Neuronal stem cell (in vitro differentiated cells): ENCODE data around the gene FECH.

Source experiments
- DNase-seq: peaks from one replicate; pipeline ENCODE4 v3.0.0-alpha.2; 2013; ENCODE audit warnings: low spot score
- H2AFZ ChIP-seq: one replicate; pipeline ENCODE4 v1.6.1; 2013; ENCODE audit warnings: mild to moderate bottlenecking, low read length, inconsistent platforms
- H2AK5ac ChIP-seq: 2 replicates; pipeline ENCODE4 v1.6.1; 2013; ENCODE audit warnings: low read depth, mild to moderate bottlenecking, inconsistent platforms, low read length, moderate library complexity, mixed read lengths
- H2BK120ac ChIP-seq: 2 replicates; pipeline ENCODE4 v1.6.1; 2013; ENCODE audit warnings: low read depth, mild to moderate bottlenecking, inconsistent platforms, low read length, moderate library complexity, mixed read lengths
- H2BK12ac ChIP-seq: one replicate; pipeline ENCODE4 v1.6.1; 2013; ENCODE audit warnings: low read length, inconsistent platforms
- H2BK15ac ChIP-seq: 2 replicates; pipeline ENCODE4 v1.6.1; 2013; ENCODE audit warnings: mild to moderate bottlenecking, low read length, inconsistent platforms, mixed read lengths
- H2BK5ac ChIP-seq: one replicate; pipeline ENCODE4 v1.6.1; 2013; ENCODE audit warnings: inconsistent platforms, mild to moderate bottlenecking, low read length, moderate library complexity
- H3K14ac ChIP-seq: one replicate; pipeline ENCODE4 v1.6.1; 2013; ENCODE audit warnings: low read length, inconsistent platforms
- H3K18ac ChIP-seq: 2 replicates; pipeline ENCODE4 v1.6.1; 2013; ENCODE audit warnings: low read length, inconsistent platforms
- H3K23ac ChIP-seq: 2 replicates; pipeline ENCODE4 v1.6.1; 2013; ENCODE audit warnings: low read depth, mild to moderate bottlenecking, mixed read lengths, low read length, inconsistent platforms; ENCODE audit not compliant: poor library complexity
- H3K27ac ChIP-seq: replicated peaks from 3 replicates; pipeline ENCODE4 v1.5.1; 2013; ENCODE audit warnings: low read length, inconsistent platforms
- H3K27me3 ChIP-seq, 3 experiments: 2 replicates each; pipeline ENCODE4 v1.6.1; 2013; ENCODE audit warnings: low read length in 3 of 3, mild to moderate bottlenecking in 2 of 3, inconsistent platforms in 1 of 3, low read depth in 1 of 3, mixed read lengths in 1 of 3, moderate library complexity in 1 of 3; ENCODE audit not compliant: control insufficient read depth in 3 of 3, insufficient read depth in 3 of 3
- H3K36me3 ChIP-seq, 2 donors: replicated peaks in 1 of 2; 2 replicates each; pipeline ENCODE4 v1.6.1; 2013; ENCODE audit warnings: low read length in 2 of 2; ENCODE audit not compliant: control insufficient read depth in 2 of 2, insufficient read depth in 2 of 2
- H3K4ac ChIP-seq: 2 replicates; pipeline ENCODE4 v1.6.1; 2013; ENCODE audit warnings: inconsistent platforms, mild to moderate bottlenecking, low read length, moderate library complexity
- H3K4me1 ChIP-seq, 2 donors: 1 replicate in 1 of 2; 2 replicates in 1 of 2; pipeline ENCODE4 v1.6.1; 2013; ENCODE audit warnings: low read length in 2 of 2, low read depth in 1 of 2; ENCODE audit not compliant: control insufficient read depth in 2 of 2, insufficient read depth in 1 of 2
- H3K4me2 ChIP-seq: one replicate; pipeline ENCODE4 v1.6.1; 2013; ENCODE audit warnings: mild to moderate bottlenecking, low read length, inconsistent platforms; ENCODE audit not compliant: insufficient read depth, poor library complexity, severe bottlenecking
- H3K4me3 ChIP-seq, 2 donors: 2 replicates each; pipeline ENCODE4 v1.5.1; 2013; ENCODE audit warnings: low read length in 2 of 2, mild to moderate bottlenecking in 2 of 2, inconsistent platforms in 1 of 2, moderate library complexity in 1 of 2
- H3K79me1 ChIP-seq: one replicate; pipeline ENCODE4 v1.6.1; 2013; ENCODE audit warnings: low read depth, mild to moderate bottlenecking, inconsistent platforms, low read length, moderate library complexity
- H3K9ac ChIP-seq: one replicate; pipeline ENCODE4 v1.6.1; 2013; ENCODE audit warnings: mild to moderate bottlenecking, low read depth, low read length, inconsistent platforms; ENCODE audit not compliant: poor library complexity
- H3K9me3 ChIP-seq, 2 donors: replicated peaks in 1 of 2; 2 replicates each; pipeline versions ENCODE3 to v1.6.1; 2013; ENCODE audit warnings: low read length in 2 of 2, mild to moderate bottlenecking in 2 of 2, inconsistent platforms in 1 of 2, low read depth in 1 of 2, mixed read lengths in 1 of 2, moderate library complexity in 1 of 2; ENCODE audit not compliant: control insufficient read depth in 2 of 2, insufficient read depth in 1 of 2
- H4K8ac ChIP-seq: one replicate; pipeline ENCODE4 v1.6.1; 2013; ENCODE audit warnings: low read depth, mild to moderate bottlenecking, inconsistent platforms, low read length, moderate library complexity
- H4K91ac ChIP-seq: one replicate; pipeline ENCODE4 v1.6.1; 2013; ENCODE audit warnings: low read length, low read depth, mild to moderate bottlenecking, inconsistent platforms; ENCODE audit not compliant: poor library complexity
- WGBS, 2 donors: extraction: QIAGEN DNeasy Blood & Tissue Kit; methylation state at CpG; one replicate each; pipeline ENCODE4 v1.1.7; 2013; ENCODE audit warnings: missing lambda C conversion rate in 2 of 2, mixed read lengths in 1 of 2; ENCODE audit not compliant: insufficient read length in 2 of 2, insufficient replicate concordance in 1 of 2; ENCODE audit errors: extremely low coverage in 2 of 2; 5-methylcytosine and 5-hydroxymethylcytosine counted together

The FECH gene

DNA sequence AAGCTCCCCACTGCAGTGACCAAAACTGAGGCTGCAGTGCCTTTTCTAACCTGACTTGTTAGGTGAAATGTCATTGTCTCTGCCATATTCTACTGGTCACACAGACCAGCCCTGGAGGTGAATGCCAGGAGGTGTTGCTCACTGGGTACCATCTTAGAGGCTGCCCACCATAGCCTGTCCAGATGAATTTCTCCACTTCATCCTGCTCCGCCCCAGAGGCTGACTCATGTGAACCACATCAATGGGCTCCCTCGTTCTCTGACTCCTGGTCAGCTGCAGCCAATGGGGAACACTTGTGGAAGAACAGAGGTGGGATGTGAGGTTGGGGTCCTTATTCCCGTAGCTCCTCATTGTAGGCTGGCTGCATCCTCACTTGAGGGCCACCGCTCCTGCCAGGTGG, 38.5 kb upstream of the FECH start:
- no peaks in the 10 kb centered on the region for H3K27me3 ChIP-seq
- no peak overlapping the region for H2AFZ ChIP-seq
- H3K4me2 ChIP-seq = no peak overlapping the region
- H3K79me1 ChIP-seq = peaks cover 2% of the 10 kb centered on the region
- no peak overlapping the region for H3K4me3 ChIP-seq
- H3K18ac ChIP-seq = peak overlapping the region; percentile 11
- no peak overlapping the region for H2BK120ac ChIP-seq
- no peak overlapping the region for H3K14ac ChIP-seq
- WGBS, 2 donors = no CpG with 5 or more reads among the region's 4 CpGs
- H3K9ac ChIP-seq = no peak overlapping the region
- peaks cover 0 to 6% of the 10 kb centered on the region in 2 donors for H3K36me3 ChIP-seq
- no peak overlapping the region for H2BK5ac ChIP-seq
- peaks cover 2 to 5% of the 10 kb centered on the region in 2 donors for H3K4me1 ChIP-seq
- no peak overlapping the region for H2BK12ac ChIP-seq
- no peak overlapping the region for H2AK5ac ChIP-seq
- H3K4ac ChIP-seq = no peak overlapping the region
- H2BK15ac ChIP-seq = no peak overlapping the region
- H4K8ac ChIP-seq = no peak overlapping the region
- DNase-seq = no peak
- H3K23ac ChIP-seq = peak overlapping the region; percentile 85
- no peaks in the 10 kb centered on the region for H3K9me3 ChIP-seq
- no peak overlapping the region for H3K27ac ChIP-seq
- no peak overlapping the region for H4K91ac ChIP-seq

DNA sequence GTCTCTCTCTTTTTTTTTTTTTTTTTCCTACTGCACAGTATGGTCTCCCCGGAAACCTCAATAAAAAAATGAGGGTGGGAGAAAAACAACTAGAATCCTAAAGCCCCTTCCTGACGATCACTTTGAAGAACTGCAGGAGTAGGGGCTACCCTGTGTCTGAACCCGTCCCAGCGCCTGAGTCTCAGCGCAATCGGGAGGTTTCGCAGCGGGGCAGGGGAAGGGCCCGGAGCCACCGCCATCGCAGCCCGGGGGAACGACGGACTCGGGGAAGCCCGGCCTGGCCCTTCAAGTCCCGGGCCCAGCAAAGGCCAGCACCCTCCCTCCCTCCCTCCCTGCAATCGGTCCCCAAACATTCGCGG, 34.7 kb upstream of the FECH start:
- no peak overlapping the region for H3K14ac ChIP-seq
- no peak overlapping the region for H4K8ac ChIP-seq
- H3K4me1 ChIP-seq = peaks cover 0 to 3% of the 10 kb centered on the region in 2 donors
- no peaks in the 10 kb centered on the region for H3K9me3 ChIP-seq
- H4K91ac ChIP-seq = no peak overlapping the region
- no peak overlapping the region for H2BK12ac ChIP-seq
- peak overlapping the region; percentile 84 to 90 for H3K4me3 ChIP-seq
- peak overlapping the region; percentile 42 for H3K27ac ChIP-seq
- no peak for DNase-seq
- no peak overlapping the region for H2BK15ac ChIP-seq
- no peak overlapping the region for H3K4ac ChIP-seq
- no peak overlapping the region for H2BK120ac ChIP-seq
- peak overlapping the region; percentile 99 for H3K23ac ChIP-seq
- peak overlapping the region; percentile 93 for H3K9ac ChIP-seq
- no peak overlapping the region for H2BK5ac ChIP-seq
- no CpG with 5 or more reads among the region's 20 CpGs for WGBS, 2 donors
- no peak overlapping the region for H2AK5ac ChIP-seq
- peak overlapping the region; percentile 92 for H3K18ac ChIP-seq
- peak overlapping the region; percentile 54 for H3K4me2 ChIP-seq
- H3K36me3 ChIP-seq = peaks cover 3 to 32% of the 10 kb centered on the region in 2 donors
- H3K27me3 ChIP-seq = no peaks in the 10 kb centered on the region
- H3K79me1 ChIP-seq = peaks cover 2% of the 10 kb centered on the region
- peak overlapping the region; percentile 90 for H2AFZ ChIP-seq

DNA sequence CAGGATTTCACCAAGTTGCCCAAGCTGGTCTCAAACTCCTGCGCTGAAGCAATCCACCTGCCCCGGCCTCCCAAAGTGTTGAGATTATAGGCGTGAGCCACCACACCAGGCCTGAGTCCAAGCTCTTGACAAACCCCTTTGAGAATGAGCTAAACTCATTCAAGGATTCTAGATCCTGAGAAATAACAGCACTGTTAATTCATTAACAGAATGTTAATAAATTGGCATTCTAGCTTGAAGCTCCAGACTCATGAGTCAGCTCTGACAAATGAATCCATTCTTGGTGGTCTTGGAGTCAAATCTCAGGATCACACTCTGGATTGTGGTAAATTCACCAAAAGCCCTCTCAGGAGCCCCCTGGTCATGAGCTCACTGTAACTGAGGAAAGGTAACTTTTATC, 33.4 kb upstream of the FECH start:
- no peak overlapping the region for H2BK15ac ChIP-seq
- H3K4me2 ChIP-seq = no peak overlapping the region
- no peaks in the 10 kb centered on the region for H3K27me3 ChIP-seq
- no peak overlapping the region for H4K8ac ChIP-seq
- H3K14ac ChIP-seq = no peak overlapping the region
- H2BK12ac ChIP-seq = no peak overlapping the region
- H4K91ac ChIP-seq = no peak overlapping the region
- no peak overlapping the region for H2AFZ ChIP-seq
- H3K9ac ChIP-seq = no peak overlapping the region
- no peak overlapping the region for H2AK5ac ChIP-seq
- no peak overlapping the region for H2BK120ac ChIP-seq
- H3K4me3 ChIP-seq = no peak overlapping the region
- peaks cover 0 to 3% of the 10 kb centered on the region in 2 donors for H3K4me1 ChIP-seq
- DNase-seq = no peak
- H3K27ac ChIP-seq = no peak overlapping the region
- H3K18ac ChIP-seq = no peak overlapping the region
- H3K36me3 ChIP-seq = peaks cover 7 to 42% of the 10 kb centered on the region in 2 donors
- no peak overlapping the region for H3K4ac ChIP-seq
- no peak overlapping the region for H2BK5ac ChIP-seq
- H3K23ac ChIP-seq = no peak overlapping the region
- WGBS, 2 donors = no CpG with 5 or more reads among the region's 3 CpGs
- H3K9me3 ChIP-seq = no peaks in the 10 kb centered on the region
- peaks cover 2% of the 10 kb centered on the region for H3K79me1 ChIP-seq

DNA sequence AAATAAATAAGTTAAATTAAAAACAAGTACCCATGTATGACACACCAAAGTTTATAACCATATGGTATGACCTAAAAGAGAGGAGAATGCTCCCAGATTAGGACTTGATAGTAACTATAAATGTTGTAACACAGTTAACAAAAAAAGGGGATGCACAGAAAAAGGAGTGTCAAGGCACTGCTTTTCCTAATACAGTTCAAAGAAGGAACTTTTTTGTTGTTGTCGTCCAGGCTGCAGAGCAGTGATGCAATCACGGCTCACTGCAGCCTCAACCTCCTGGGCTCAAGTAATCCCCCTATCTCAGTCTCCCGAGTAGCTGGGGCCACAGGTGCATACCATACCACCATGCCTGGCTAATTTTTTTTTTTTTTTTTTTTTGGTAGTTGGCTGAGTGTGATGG, 32.4 kb upstream of the FECH start:
- Histone ChIP-seq H3K4ac (no peak overlapping the region), H4K8ac (no peak overlapping the region), H4K91ac (no peak overlapping the region), H3K27ac (no peak overlapping the region), H2AK5ac (no peak overlapping the region), H2BK15ac (no peak overlapping the region), H3K4me3 (no peak overlapping the region), H3K4me1 (peaks cover 0 to 3% of the 10 kb centered on the region in 2 donors), H2BK120ac (no peak overlapping the region), H2AFZ (no peak overlapping the region), H3K79me1 (peaks cover 2% of the 10 kb centered on the region), H3K4me2 (no peak overlapping the region), H3K18ac (no peak overlapping the region), H2BK12ac (no peak overlapping the region), H3K14ac (no peak overlapping the region), H3K23ac (no peak overlapping the region), H3K36me3 (peaks cover 9 to 51% of the 10 kb centered on the region in 2 donors), H3K9me3 (no peaks in the 10 kb centered on the region), H3K9ac (no peak overlapping the region), H3K27me3 (no peaks in the 10 kb centered on the region), H2BK5ac (no peak overlapping the region)
- DNase-seq = no peak
- WGBS, 2 donors = no CpG with 5 or more reads among the region's 3 CpGs
